CD4-positive, alpha-beta T cell treated with Interferon gamma for 1 hour (primary cell): Measurements from ENCODE around the gene TIMMDC1.
"Not testable (repeated sequence)": the region's sequence is repeated elsewhere in the genome, so short reads cannot be mapped to it uniquely, and the experiment has no call there.

Experiments
- DNase-seq: peaks from one replicate; pipeline ENCODE4 v3.0.0-alpha.2; 2020

TIMMDC1 gene

GRCh38 chr3:119514637-119515036 is 16.3 kb downstream of the TIMMDC1 start:
- no peak for DNase-seq

GRCh38 chr3:119517112-119517511 is 18.8 kb downstream of the TIMMDC1 start:
- no peak for DNase-seq

DNA sequence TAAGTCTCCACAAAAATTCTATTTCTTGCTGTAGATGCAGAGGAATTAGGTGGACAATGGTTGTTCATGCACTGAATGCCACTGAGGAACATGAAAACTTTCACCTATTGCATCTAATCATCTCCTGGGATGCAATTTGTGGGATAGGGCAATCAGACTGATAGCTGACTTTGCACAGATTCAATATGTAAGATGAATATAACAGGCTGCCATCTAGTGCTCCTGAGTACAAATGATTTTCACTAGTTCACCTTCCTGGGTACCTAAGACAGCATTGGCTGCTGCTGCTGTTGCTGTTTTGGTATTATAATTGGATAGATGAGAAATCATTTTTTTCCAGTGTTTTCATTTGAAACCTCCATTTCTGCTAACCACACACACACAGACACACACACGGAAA is 19.7 kb downstream of the TIMMDC1 start:
- DNase-seq: no peak

GRCh38 chr3:119524931-119525662 is 26.8 kb downstream of the TIMMDC1 start:
- DNase-seq: no peak

GRCh38 chr3:119527714-119528113 is 29.4 kb downstream of the TIMMDC1 start:
- DNase-seq: no peak

- no peak for DNase-seq
Measured at GRCh38 chr3:119529883-119530282, 31.5 kb downstream of the TIMMDC1 start.

GRCh38 chr3:119530456-119530855 is 32.1 kb downstream of the TIMMDC1 start:
- no peak for DNase-seq

- DNase-seq: no peak
Measured at GRCh38 chr3:119531151-119531550, 32.8 kb downstream of the TIMMDC1 start.

DNA sequence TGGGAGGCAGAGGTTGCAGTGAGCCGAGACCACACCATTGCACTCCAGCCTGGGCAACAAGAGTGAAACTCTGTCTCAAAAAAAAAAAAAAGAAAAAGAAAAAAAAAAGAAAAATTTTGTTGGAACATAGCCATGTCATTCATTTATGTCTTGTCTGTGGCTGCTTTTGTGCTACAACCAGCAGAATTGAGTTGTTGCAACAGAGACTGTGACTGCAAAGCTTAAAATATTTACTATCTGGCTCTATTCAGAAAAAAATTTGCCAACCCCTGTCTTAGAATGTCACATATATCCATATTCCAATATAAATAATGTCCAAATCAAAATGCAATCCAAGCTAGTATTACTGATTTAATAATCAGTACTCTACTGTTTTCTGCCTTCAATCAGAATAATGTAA is 35.9 kb downstream of the TIMMDC1 start:
- no peak for DNase-seq

DNA sequence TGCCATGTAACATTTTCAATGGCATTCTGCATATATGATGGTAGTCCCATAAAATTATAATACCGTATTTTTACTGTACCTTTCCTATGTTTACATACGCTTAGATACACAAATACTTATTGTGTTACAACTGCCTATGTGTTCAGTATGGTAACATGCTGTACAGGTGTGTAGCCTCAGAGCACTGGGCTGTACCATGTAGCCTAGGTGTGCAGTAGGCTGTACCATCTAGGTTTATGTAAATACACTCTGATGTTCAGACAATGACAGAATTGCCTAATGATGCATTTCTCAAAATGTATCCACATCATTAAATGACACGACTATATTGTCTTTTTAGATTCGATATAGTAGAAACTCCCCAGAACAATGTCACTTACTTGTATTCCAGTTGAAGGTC is 38.4 kb downstream of the TIMMDC1 start:
- no peak for DNase-seq

- no peak for DNase-seq
Measured at GRCh38 chr3:119538772-119539171, 40.4 kb downstream of the TIMMDC1 start.

DNA sequence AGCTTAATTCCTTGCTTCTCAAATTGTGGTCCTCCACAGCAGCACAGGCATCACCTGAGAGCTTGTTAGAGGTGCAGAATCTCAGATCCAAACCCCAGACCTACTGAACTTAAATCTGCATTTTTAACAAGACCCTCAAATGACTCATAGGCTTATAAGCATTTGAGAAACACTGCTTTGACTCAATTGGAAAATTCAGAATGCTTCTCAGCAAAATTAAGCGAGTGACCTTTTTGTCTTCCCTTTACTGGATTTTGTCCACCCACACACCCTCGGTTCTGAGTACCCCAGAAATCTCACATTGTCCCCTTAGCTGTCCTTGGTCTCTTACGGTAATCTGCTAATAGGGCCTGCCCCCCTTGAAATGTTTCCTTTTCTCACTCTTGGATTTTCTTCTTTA is 43.2 kb downstream of the TIMMDC1 start:
- DNase-seq: no peak

DNA sequence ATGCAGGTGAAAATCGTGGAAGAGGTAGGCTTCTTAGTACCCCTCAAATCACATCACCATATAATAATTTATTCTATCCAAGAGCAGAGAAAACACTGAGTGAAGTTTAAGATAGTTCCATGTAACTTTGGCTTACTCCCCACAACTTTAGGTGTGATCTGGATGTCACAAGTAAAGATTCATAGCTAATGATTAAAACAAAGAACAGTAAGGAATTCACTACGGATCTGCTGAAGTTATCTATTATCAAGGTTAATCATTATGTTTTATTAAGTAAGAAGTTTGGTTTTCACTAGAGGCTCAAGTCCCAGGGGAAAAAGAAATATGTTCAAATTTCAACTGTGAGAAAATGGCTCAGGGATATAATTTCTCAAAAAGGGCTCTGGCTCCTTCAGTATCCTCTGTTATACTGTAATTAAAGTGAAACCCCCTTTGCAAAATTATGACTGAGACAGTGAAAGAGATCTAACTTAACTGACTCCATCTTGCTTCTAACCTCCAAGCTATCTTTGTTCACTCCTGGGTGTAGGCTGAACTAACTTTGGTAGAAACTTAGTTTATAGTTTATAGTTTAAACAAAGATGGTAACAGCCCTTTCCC is 43.9 kb downstream of the TIMMDC1 start:
- no peak for DNase-seq

- no peak for DNase-seq
Measured at GRCh38 chr3:119543147-119543546, 44.8 kb downstream of the TIMMDC1 start.

DNA sequence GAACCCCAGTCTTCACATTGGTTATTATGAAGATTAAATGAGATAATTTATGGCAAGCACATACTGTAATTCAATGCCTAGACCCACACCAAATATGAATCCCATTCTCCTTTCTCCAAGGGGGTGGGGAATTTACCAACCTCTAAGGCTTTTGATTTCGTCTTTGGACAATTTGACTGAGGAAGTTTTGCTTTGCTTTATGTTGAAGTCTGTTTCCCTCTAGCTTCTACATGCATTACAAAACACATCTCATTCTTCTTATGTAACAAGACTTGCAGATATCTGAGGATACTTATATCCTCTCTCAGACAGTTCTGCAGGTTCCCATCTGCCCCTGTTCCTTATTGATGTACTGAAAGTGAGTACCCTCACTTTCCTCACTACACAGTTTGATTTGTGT is 48.9 kb downstream of the TIMMDC1 start:
- no peak for DNase-seq

DNA sequence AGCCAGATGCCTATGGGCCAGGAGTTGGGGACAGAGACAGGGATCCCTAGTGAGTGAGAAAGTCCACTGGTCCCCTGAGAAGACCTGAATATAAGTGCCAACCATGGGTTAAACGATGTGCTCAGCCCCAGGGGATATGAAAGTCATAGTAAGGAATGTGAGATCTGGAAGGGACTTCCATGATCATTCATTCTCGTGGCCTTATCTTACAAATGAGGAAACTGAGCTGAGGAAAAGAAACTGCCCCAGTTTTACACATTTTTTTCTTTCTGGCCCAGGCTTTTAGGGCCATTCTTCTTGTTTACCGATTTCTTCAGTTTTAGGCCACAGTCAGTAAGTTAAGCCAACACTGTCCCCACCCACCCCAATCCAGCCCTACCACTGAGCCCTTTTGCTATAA is 50.0 kb downstream of the TIMMDC1 start:
- no peak for DNase-seq

DNA sequence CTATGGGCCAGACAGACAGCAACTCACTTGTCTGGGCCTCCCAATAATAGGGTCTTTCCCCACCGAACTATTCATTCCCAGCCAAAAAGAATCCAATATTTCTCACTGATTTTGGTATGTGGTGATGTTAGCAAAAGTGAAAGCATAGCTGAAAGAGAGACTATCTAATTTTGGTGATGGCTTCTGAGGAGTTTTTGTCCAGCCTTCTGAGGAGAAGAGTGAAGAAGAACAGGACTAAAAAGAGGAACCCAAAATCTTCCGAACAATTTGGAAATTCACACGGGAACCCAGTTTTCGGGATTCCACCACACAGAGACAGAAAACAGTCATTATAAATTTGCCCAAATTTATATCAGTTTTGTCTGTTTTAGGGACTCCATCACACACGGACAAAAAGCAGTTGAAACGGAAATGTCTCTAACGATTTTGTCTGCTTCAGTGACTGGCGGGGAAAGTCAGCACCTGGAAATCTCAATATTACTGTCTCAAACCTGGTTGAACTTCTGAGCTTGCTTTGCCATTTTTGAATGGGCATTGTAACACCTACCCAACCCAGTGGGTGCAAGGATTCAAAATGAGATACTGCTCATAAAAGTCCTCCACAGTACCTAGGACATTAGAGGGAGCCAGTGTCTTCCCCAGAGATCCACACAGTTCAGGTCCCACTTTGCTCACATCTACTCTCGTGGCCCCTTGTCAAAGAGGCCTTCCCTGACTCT is 52.0 kb downstream of the TIMMDC1 start:
- DNase-seq: no peak

DNA sequence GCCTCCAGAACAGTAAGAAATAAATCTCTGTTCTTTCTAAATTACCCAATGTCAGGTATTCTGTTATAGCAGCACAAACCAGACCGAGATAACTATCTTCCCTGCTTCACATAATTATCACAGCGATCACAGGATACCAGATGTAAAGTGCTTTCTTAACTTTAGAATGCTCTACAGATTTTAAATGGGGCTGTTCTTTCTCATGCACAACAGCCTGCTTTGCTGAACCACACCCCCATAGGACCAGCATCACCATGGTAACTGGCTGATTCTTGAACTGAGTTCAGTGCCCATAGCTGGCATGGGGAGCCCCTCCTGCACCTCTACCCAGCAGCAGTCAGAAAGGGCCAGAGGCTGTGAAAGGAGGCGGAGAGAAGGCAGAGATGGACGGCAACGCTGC is 53.3 kb downstream of the TIMMDC1 start:
- DNase-seq: no peak

GRCh38 chr3:119552928-119553327 is 54.6 kb downstream of the TIMMDC1 start:
- not testable (repeated sequence) for DNase-seq

- no peak for DNase-seq
Measured at GRCh38 chr3:119553823-119554415, 55.6 kb downstream of the TIMMDC1 start.

DNA sequence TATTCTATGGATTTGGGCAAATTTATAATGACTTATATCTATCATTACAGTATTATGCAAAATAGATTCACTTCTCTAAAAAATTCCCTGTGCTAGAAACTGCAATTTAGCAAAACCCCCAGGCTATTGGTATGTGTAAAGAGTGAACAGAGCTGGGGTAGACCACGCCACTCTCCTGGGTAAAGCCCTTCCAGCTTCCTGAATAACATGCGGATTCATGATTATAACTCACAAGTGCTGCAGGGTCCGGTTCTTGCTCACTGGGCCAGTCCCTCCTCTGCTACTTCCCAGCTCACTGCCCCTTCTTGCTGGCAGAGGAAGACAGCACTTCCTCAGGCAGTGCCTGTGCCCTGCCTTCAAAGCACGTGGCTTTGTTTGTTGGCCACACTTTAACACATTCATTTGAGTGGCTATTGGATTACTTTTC is 57.0 kb downstream of the TIMMDC1 start:
- peak; percentile 60 for DNase-seq

GRCh38 chr3:119555929-119556328 is 57.6 kb downstream of the TIMMDC1 start:
- DNase-seq: no peak

DNA sequence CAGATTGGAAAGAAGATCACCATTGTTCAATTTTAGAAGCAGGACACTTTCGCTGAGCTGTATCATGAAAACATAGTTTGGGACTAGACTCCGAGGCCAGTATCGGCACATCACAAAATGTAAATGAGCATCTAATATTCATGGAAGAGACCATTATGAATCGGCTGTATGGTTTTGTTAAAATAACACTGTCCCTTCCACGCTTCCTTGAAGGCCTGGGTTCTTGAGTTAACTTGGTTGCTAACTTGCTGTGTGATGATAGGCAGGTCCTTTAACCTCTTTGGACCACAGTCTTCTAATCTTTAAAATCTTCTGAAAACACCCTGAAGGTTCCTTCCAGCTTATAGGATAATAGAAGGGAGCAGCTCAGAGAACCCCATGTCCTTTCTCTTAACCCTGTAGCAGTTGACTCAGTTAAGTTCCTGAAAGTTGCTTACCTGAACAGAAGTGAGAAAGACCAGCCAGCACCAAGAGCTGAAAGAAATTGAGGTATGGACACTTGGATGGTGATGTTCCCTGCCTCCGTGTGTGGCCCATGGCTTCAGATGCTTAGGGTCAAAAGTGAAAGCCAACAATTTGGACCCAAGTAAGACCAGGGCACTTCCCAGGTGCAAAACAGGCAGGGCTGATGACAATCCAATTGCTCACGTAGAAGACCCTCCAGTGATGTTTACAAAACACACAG is 59.0 kb downstream of the TIMMDC1 start:
- no peak for DNase-seq
